ENCODE measurements around the gene ARL6IP1.
"Not testable (repeated sequence)": the region's sequence is repeated elsewhere in the genome, so short reads cannot be mapped to it uniquely, and the experiment has no call there.

Gene ARL6IP1

DNA sequence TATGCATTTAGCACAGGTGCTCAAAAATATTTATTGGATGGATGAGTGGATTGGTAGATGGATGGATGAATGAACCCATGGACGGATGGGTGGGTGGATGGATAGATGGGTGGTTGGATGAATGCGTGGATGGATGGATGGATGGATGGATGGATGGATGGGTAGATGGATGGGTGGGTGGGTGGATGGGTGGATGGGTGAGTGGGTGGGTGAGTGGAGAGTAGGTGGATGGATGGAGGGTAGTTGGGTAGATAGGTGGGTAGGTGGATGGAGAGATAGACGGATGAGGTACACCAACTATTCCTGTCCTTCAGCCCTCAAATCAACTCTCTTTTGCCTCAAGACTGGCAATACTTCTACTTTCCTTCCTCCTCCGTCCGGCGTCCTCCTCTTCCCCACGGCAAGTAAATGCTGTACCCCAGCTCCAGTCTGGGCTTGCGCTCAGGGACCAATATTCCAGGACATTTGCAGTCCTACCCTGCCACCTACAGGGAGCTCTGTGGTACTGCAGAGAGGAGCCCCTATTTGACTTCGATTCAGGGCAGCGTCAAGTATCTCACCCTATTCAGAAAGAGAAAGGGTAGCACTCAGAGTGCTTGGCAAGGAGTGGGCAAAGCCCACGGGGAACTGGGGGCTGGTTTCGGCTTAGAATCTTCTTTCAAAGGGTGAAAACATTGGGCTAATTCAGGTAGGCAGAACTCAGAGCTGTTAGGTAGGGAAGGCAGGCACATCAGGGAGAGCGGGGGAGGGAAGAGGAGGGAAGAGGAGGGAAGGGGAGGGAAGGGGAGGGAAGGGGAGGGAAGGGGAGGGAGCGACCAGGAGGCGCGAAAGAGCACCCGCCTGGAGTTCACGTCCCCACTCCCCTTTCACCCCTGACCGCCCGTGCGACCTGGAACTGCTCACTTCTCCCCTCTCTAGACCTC is 41.5 kb downstream of the ARL6IP1 start:
- not testable (repeated sequence) for DNase-seq (ENCODE audit: low spot score)

DNA sequence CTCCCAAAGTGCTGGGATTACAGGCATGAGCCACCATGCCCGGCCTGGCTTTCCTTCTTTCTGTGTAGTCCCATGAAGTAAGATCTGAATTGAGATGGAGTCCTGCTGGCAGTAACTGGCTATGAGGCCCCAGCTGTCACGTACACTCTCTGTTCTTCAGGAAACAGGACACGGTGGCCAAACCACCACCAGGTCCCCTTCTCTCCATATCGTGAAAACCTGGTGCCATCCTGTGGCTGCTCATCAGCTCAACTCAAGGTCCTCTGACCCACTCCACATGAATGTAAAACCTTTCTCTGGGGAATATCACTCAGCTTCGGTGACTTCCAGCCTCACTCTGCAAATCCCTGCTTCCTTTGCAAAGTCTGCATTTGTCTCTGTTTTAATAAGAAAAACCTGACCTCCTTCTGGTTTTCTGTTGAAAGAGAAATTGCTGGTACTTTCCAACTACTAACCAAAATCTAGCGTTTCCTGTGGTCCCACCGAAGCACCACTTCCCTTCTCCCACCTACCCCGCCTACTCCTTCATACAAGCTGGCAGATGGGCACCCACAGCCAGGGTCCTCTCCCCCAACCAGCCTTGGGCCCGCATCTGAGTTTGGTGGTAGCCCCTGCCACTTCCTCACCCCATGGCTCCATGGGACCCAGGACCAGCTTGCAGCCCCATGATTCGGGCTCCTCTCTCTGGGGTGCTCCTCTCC is 43.2 kb downstream of the ARL6IP1 start:
- not testable (repeated sequence) for DNase-seq (ENCODE audit: low spot score)

DNA sequence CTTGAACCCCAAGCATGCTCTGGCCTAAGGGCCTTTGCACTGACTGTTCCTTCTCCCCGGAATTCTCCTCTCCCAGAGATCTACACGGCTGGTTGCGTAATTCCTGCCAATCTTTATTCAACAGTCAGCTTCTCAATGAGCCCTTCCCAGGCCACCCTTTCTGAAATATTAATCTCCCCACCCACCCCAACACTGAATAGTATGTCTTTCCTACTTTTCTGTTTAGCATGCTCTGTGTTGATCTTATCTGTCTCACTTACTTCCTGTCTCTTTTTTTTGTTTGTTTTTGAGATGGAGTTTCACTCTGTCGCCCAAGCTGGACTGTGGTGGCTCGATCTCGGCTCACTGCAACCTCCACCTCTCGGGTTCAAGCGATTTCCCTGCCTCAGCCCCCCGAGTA is 44.7 kb downstream of the ARL6IP1 start:
- DNase-seq (ENCODE audit: low spot score): not testable (repeated sequence)

DNA sequence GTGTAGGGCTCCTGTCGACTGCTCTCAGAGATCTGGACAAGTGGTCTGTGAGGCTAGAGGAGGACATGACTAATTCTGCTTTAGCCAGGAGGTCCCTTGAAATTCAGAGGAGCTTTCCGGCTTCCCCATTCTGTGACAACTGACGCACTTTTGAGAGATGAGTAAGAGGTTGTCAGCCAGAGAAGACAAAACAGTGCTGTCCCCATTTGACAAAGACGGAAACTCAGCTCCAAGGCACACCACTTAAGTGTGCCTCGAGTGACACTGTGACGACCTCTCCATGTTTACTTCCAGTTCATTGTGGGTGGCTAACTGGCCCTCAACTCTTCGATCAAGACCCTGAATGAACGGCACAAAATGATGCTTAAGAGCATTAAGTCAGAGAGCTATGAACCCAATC is 58.5 kb downstream of the ARL6IP1 start:
- not testable (repeated sequence) for DNase-seq (ENCODE audit: low spot score)
